ENCODE measurements around the gene MEOX2.

MEOX2 gene

GRCh38 chr7:15667991-15668390 is 18.5 kb downstream of the MEOX2 start:
- peaks cover 4% of the 10 kb centered on the region for H3K27me3 Mint-ChIP-seq (ENCODE audit: low read depth)
- H3K4me3 Mint-ChIP-seq = no peak overlapping the region
- TF ChIP-seq CTCF (IDR thresholded peaks at IDR 0.05; ENCODE audit: unreplicated experiment in 3 of 3) = no peak
- no peaks in the 10 kb centered on the region for H3K36me3 Mint-ChIP-seq (ENCODE audit: low read depth)
- H3K4me1 Mint-ChIP-seq = peaks cover 6% of the 10 kb centered on the region
- H3K9me3 Mint-ChIP-seq = no peaks in the 10 kb centered on the region
- H3K27ac Mint-ChIP-seq = no peak overlapping the region

GRCh38 chr7:15662451-15662850 is 24.0 kb downstream of the MEOX2 start:
- H3K36me3 Mint-ChIP-seq (ENCODE audit: low read depth) = peaks cover 6% of the 10 kb centered on the region
- H3K4me1 Mint-ChIP-seq = no peaks in the 10 kb centered on the region
- H3K27ac Mint-ChIP-seq = peak overlapping the region in 1 of 3 experiments; percentile 33
- peaks cover 3% of the 10 kb centered on the region for H3K27me3 Mint-ChIP-seq (ENCODE audit: low read depth)
- TF ChIP-seq CTCF (IDR thresholded peaks at IDR 0.05; ENCODE audit: unreplicated experiment in 3 of 3) = no peak
- no peak overlapping the region for H3K4me3 Mint-ChIP-seq
- H3K9me3 Mint-ChIP-seq = peaks cover 6% of the 10 kb centered on the region

- no peak overlapping the region for H3K27ac Mint-ChIP-seq
- H3K36me3 Mint-ChIP-seq (ENCODE audit: low read depth) = peaks cover 22% of the 10 kb centered on the region
- H3K9me3 Mint-ChIP-seq = peaks cover 19% of the 10 kb centered on the region
- no peaks in the 10 kb centered on the region for H3K27me3 Mint-ChIP-seq (ENCODE audit: low read depth)
- no peak for TF ChIP-seq CTCF (IDR thresholded peaks at IDR 0.05; ENCODE audit: unreplicated experiment in 3 of 3)
- H3K4me3 Mint-ChIP-seq = no peak overlapping the region
- H3K4me1 Mint-ChIP-seq = no peaks in the 10 kb centered on the region
These were observed 28.2 kb downstream of the MEOX2 start for GRCh38 chr7:15658247-15658646.

- Mint-ChIP-seq H3K36me3 (ENCODE audit: low read depth) (peaks cover 17% of the 10 kb centered on the region), H3K27ac (no peak overlapping the region), H3K27me3 (ENCODE audit: low read depth) (no peaks in the 10 kb centered on the region)
These were observed 33.6 kb downstream of the MEOX2 start for GRCh38 chr7:15652776-15653290.

GRCh38 chr7:15651693-15652092 is 34.8 kb downstream of the MEOX2 start:
- Mint-ChIP-seq H3K36me3 (ENCODE audit: low read depth) (peaks cover 10% of the 10 kb centered on the region), H3K4me1 (peaks cover 6% of the 10 kb centered on the region), H3K9me3 (peaks cover 4% of the 10 kb centered on the region), H3K27ac (no peak overlapping the region), H3K4me3 (no peak overlapping the region), H3K27me3 (ENCODE audit: low read depth) (no peaks in the 10 kb centered on the region)
- TF ChIP-seq CTCF (IDR thresholded peaks at IDR 0.05; ENCODE audit: unreplicated experiment in 3 of 3) = no peak

More at GRCh38 chr7:15652776-15653290, 33.6 kb downstream of the MEOX2 start:
- H3K4me1 Mint-ChIP-seq = peaks cover 6% of the 10 kb centered on the region
- peaks cover 14% of the 10 kb centered on the region for H3K9me3 Mint-ChIP-seq
- no peak for TF ChIP-seq CTCF (IDR thresholded peaks at IDR 0.05; ENCODE audit: unreplicated experiment in 3 of 3)
- no peak overlapping the region for H3K4me3 Mint-ChIP-seq

GRCh38 chr7:15650787-15651186 is 35.7 kb downstream of the MEOX2 start:
- H3K4me1 Mint-ChIP-seq = peaks cover 11% of the 10 kb centered on the region
- H3K9me3 Mint-ChIP-seq = no peaks in the 10 kb centered on the region
- no peak overlapping the region for H3K27ac Mint-ChIP-seq
- no peak overlapping the region for H3K4me3 Mint-ChIP-seq
- peaks cover 3% of the 10 kb centered on the region for H3K36me3 Mint-ChIP-seq (ENCODE audit: low read depth)
- TF ChIP-seq CTCF (IDR thresholded peaks at IDR 0.05; ENCODE audit: unreplicated experiment in 3 of 3) = no peak
- H3K27me3 Mint-ChIP-seq (ENCODE audit: low read depth) = no peaks in the 10 kb centered on the region

All from nephron (organoid).